GM10266 (cell line): ENCODE results near the gene MINDY1.

Experiments
- DNase-seq: peaks from one replicate; pipeline ENCODE4 v3.0.0; 2012; ENCODE audit errors: extremely low spot score
- TF ChIP-seq, protein P1 (sequence below): IDR thresholded peaks from 2 replicates; pipeline ENCODE4 v1.5.1; 2012; ENCODE audit warnings: mild to moderate bottlenecking, low read depth; ENCODE audit not compliant: control insufficient read depth, insufficient read depth; ENCODE audit errors: missing control alignments

MINDY1 gene

DNA sequence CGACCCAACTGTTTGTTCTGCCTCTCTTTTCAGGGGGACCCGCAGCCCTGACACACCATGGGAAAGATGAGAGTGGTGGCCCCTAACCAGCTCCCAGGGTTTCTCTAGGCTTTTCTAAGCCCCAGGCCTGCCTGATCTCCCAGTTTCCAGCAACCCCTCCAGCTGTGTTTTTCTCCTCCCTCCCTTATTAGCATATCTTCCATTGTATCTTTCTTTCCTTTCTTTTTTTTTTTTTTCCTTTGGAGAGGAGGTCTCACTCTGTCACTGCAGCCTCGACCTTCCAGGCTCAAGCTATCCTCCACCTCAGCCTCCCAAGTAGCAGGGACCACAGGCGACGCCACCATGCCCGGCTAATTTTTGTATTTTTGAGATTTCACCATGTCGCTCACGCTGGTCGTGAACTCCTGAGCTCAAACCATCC, 30.3 kb downstream of the MINDY1 start:
- TF ChIP-seq, protein P1, sequence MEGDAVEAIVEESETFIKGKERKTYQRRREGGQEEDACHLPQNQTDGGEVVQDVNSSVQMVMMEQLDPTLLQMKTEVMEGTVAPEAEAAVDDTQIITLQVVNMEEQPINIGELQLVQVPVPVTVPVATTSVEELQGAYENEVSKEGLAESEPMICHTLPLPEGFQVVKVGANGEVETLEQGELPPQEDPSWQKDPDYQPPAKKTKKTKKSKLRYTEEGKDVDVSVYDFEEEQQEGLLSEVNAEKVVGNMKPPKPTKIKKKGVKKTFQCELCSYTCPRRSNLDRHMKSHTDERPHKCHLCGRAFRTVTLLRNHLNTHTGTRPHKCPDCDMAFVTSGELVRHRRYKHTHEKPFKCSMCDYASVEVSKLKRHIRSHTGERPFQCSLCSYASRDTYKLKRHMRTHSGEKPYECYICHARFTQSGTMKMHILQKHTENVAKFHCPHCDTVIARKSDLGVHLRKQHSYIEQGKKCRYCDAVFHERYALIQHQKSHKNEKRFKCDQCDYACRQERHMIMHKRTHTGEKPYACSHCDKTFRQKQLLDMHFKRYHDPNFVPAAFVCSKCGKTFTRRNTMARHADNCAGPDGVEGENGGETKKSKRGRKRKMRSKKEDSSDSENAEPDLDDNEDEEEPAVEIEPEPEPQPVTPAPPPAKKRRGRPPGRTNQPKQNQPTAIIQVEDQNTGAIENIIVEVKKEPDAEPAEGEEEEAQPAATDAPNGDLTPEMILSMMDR: no peak
- no peak for DNase-seq

DNA sequence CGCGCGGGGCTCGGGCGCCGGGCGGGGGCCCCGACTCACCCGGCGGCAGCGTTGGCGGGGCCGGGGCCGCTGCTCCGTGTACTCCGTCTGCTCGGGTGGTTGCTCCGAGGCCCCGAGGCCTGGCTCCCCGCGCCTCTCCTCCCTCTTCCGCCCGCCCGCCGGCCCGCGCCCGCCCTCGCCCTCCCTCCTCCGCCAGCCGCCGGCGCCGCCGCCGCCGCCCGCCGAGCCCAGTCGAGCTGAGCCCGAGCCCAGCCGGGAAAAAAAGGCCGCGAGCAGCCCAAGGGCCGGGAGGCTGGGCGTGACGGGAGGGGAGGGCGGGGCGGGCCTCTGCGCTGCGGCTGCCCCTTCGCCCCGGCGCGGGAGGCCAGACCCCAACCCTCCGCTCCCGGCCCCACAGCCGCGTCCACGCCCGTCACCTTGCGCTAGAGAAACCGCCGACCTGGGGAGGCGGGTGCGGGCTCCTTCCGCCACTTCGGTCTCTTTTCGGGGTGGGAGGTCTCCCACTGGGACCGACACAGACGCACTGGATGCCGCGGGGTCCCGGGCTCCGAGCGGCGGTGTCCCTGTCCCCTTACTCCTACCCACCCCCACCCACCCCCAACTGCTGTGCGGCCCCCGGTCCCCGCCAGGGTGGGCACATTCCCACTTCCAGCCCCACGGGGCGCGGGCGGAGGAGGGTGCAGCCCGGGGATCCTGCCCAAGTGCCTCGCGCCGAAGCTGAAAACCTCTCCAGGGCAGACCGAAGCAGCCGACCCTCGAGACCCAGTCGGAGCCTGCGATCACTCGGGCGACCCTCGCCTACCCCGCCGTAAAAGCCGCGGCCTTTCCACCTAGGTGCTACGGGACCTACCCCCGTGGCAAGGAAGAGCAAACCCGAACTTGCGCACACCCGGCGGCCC, 31.9 kb downstream of the MINDY1 start, which contains the start of gene CERS2:
TSS of gene CERS2 (minus strand) at position 256 of the 899 bp plus-strand sequence. CDS start 5,745 bp downstream, outside the sequence.
- TF ChIP-seq, protein P1: no peak
- peak; percentile 89 for DNase-seq

DNA sequence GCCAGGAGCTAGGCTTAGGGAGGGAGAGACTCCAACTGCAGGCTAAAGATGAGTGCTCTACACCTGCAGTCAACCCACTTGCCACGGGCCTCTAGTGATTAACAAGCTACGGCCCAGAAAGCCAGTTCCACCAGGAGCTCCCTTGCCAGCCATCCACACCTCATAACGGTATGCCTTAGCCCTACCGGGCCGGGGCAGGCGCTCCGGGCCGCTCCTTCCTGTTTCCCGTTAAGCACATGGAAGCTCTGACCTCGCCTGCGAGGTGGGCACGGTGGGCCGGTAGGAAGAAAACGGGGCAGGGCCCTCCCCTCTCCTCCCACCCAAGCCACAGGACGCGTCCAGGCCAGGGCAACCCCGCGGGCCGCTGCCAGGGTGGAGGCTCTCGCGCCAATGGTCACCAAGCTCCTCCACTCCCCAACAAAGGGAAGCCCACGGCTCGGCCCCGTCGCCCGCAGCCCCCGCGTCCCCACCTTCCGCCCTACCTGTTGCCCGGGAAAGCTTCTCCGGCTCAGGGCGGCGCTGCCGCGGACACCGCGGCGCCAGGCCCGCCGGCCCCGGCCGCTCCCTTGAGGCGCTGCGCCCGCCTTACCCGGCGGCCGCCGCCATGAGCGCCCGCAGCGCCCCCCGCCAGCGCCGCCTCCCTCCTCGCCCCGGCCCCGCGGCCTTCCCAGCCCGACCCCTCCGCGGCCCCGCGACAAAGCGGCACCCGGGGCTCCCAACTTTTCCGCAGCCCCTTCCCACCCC, 32.7 kb downstream of the MINDY1 start:
- TF ChIP-seq, protein P1: no peak
- peak; percentile 73 for DNase-seq

DNA sequence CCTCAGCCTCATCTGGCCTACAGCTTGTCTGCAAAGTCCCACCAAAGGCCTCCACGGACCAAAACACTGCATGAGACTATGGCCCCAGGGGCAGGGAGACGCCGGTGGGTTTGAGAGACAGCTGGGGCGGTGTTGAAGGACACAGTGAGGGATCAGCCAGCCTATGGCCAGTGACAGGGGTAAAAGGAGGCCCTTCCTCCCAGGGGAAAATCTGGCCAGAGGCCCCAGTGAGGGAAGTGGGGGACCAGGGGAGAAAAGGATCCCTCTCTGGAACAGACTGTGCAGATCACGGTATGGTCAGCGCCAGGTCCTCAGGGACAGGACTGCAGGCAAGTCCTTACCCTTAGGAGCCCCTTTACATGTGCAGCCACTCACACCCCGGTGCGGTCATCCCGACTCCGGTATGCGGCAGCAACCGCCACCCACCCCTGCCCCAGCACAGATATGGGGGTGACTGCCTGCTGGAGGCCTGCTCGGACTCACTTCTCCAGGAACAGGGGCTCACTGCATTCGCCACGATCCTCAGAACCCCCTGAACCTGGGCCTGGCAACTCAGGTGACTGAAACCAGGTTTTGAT, 33.4 kb downstream of the MINDY1 start:
- peak; percentile 43 for DNase-seq
- TF ChIP-seq, protein P1: no peak

DNA sequence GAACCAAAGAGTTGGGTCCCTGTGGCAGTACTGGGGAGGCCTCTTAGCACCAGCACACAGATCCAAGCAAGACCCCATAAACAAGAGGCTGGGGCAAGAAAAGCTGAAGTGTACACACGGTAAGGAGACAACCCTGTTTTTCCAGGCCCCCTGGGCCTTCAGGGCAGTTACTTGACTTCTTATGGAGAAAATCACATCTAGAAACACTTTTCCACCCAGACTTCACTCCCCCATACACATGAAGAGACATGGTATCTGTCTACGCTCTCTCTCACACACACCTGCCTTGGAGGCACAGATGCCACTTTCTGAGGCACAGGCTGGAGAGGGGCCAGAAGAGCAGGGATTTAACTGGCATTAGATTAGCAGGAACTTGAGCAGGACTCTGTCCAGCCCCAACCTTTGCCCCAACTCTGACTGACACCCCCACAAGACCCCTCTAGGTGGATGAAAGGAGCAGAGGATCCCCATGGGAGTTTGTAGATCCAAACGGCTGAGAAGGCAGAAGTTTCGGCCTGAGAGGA, 34.2 kb downstream of the MINDY1 start:
- TF ChIP-seq, protein P1: no peak

DNA sequence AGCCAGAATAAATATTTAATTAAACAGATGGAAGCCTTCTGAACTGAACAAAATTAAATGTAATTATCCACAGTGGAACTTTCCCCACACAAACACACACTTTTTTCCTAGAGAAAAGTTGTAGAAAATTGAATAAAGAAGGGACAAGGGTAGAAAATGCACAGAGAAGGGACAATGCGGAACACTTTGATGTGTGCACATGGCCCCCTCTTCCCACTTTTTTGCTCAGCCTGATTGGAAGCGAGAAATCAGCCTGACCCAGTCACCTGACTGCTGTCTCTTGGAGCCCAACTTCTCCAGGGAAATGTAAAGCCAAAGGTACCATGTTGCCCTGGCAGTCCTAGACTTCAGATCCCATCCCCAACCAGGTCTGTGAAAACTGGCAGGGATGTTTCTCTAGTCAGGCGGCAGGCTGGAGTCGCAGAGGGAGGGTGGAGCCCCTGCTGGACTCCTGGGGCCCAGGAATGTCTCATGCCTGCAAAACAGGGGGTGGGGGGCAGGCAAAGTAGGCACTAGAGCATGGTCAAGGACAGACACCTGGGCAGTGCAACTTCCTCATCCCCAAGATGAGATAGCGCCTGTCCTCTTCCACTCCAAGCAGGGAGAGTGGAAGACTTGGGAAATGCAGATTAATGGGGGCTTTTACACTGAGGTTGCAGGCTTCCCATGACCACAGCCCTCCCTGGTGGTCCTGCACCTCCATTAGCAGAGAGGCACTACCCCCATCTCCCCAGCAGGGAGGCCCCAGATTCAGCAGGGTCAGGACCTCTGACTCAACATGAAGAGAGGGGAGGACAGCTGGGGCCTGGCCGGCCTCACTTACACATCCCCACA, 34.9 kb downstream of the MINDY1 start:
- no peak for DNase-seq
- TF ChIP-seq, protein P1: no peak

More for the DNA sequence above, 34.2 kb downstream of the MINDY1 start:
- DNase-seq: no peak
